M059J (cell line): Measurements from ENCODE around the gene SRPK2. TPM values are rescaled to one million over a fixed set of nuclear protein-coding genes. Genes with fewer than 3 reads are reported as not detected.

ENCODE experiments used
- DNase-seq: peaks from one replicate; pipeline ENCODE4 v3.0.0-alpha.2; 2012; ENCODE audit warnings: low read depth
- total RNA-seq: library from RNA; depleted of rRNA; stranded (reverse); fragments of >200 nt; shearing (Covaris generic); gene quantifications from 2 replicates; pipeline ENCODE4 v1.2.3, GENCODE V29; 2014; rRNA removed

The SRPK2 gene
- total RNA-seq, 1 experiment from 2014 or later: 51.5 TPM

- DNase-seq: no peak
Measured at GRCh38 chr7:105101864-105102263, 286.9 kb downstream of the SRPK2 start.

GRCh38 chr7:105098863-105099515, 289.7 kb downstream of the SRPK2 start:
- DNase-seq: peak; percentile 35

DNA sequence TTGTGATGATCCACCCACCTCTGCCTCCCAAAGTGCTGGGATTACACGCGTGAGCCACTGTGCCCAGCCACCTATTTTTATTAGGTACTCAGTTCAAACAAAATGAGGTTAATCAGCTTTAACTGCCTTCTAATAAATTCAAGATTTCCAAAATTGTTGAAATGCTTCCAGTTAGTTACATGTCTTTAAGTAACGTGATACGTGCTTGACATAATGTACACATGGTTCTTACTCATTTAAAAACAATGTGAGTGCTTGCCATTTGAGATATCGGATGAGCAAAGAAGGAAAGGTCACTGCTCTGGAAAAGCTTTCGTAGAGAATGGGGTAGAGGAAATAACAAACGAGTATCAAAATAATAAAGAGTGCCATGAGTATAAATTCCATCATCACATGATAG, 291.1 kb downstream of the SRPK2 start:
- peak; percentile 34 for DNase-seq

DNA sequence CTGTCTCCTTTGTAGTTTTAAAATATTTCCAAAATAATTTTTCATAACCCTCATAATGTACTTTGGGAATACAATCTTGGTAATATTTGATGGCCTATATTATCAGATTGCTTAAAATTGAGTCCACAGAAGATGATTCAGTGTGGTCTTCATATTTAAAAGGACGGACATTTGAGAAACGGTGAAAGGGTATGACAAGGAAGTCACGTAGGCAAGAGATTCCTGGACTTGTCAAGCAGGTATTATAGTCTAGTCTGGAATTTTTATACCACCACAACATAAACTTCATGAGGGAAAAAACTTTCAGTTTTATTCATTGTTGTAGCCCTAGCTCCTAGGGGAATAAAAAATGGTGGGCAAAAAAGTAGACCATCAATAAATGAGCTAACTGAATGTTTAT, 292.4 kb downstream of the SRPK2 start:
- no peak for DNase-seq

DNA sequence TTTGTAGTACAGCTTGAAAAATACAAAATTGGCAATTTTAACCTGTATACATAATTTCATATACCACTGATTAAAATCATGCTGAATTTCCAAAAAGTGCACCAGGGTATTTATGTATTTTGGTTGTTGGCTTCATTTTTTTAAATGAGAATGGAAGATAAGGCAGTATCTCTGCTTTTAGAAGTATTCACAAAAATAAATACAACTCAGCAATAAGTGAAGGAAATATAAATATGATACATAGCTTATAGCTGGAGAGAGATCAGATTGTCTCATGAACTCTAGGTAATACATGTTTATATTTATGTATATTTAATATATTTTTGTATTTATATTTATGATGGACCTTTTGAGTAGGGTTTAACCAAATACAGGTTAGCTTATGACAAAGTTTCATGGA, 293.8 kb downstream of the SRPK2 start:
- DNase-seq: no peak

DNA sequence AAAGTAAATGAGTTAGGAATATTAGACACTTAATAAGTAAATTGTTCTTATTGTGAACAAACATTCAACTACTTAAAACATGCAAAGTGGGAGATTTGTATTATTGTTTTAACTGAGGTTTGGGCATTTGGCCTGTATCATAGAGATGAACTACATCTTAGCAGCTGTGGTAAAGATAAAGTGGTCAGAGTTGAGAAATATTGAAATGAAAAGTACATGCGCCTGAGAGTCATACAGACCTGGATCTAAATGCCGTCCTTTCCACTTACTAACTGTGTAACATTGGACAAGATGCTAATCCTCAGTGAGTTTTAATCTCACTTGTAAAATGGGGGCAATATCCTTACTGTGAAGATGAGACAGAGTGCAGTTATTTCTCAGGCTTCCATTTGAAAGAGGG, 300.3 kb downstream of the SRPK2 start:
- DNase-seq: no peak

DNA sequence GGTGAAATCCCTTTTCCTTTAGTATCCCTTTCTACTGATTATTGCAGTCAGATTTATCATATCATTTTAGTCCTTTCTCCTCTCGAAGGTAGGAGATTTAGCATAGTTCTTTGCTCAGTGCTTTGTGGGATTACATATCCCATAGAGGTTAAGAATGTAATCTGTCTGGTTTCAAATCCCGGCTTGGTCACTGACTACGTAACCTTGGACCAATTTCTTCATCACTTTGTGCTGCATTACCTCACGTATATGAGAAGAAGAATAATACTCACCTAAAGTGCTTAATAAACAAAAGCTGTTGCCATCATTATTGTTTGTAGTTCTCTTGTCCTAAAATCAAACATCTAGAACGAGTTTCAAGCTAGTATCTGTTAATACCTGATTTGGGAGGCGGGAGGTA, 300.7 kb downstream of the SRPK2 start:
- no peak for DNase-seq

DNA sequence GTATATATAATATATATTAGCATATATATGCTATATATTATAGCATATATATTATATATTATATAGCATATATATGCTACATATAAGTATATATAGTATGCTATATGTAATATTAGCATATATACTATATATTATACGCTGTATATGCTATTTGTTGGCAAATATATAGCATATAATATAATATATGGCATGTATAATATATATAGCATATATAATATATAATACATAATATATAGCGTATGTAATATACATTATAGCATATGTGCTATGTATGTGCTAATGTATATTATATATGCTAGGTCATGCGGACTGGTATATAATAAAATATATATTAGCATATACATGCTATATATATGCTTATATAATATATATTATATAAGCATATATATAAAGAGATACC, 301.9 kb downstream of the SRPK2 start:
- DNase-seq: no peak

GRCh38 chr7:105084581-105084980, 304.1 kb downstream of the SRPK2 start:
- DNase-seq: peak; percentile 24

DNA sequence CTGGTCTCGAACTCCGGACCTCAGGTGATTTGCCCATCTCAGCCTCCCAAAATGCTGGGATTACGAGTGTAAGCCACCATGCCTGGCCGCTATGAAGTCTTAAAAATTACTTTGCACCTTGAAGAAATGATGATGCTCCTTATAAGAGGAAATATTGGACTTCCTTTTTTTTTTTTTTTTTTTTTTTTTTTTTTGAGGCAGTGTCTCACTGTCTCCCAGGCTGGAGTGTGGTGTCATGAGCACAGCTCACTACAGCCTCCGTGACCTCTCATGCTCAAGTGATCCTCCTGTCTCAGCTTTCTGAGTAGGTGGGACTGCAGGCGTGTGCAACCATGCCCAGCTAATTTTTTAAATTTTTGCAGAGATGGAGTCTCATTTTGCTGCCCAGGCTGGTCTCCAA, 309.4 kb downstream of the SRPK2 start:
- no peak for DNase-seq

DNA sequence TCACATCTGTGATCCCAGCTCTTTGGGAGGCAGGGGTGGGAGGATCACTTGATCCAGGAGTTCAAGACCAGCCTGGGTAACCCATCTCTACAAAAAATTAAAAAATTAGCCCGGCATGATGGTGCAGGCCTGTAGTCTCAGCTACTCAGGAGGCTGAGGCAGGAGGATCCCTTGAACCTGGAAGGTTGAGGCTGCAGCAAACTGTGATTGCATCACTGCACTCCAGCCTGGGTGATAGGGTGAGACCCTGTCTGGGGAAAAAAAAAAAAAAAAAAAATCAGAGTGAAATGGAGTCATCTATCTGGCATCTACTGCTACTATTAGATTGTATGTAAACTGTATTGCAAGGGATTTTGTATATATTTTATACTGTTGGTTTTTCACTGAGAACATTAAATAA, 315.6 kb downstream of the SRPK2 start:
- no peak for DNase-seq

DNA sequence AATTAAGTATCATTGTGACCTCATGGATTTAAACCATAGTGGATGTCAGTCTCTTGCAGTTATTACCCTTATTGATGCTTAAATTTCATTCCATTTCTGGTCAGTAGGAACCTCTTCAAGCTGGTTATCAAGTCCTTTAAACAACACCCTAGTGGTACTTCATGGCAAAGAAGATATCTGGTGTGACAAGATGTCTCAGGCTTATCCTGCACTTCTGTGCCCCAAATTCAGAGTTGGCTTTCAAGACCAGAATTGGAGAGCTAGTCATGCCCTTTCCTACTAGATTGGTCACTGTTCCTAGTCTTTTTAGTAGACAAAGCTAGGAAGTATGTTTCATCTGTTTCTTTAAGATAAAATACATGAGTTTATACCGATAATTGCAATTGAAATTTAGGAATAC, 319.8 kb downstream of the SRPK2 start:
- no peak for DNase-seq

- DNase-seq: no peak
Measured at GRCh38 chr7:105067691-105068090, 321.0 kb downstream of the SRPK2 start.

Other genes starting within 250 kb of the SRPK2 start
- 17.1 and 19.1 TPM in 2 replicates for gene PUS7, start 133.3 kb upstream of the SRPK2 start, total RNA-seq
- 10.3 and 14.2 TPM in 2 replicates for gene RINT1, start 143.3 kb upstream of the SRPK2 start, total RNA-seq
- 0.39 TPM in 1 of 2 replicates, not detected in the other for gene EFCAB10, start 192.6 kb upstream of the SRPK2 start, total RNA-seq